Esophagus squamous epithelium (tissue), 4 donors: ENCODE measurements around the gene CD2.

Source experiments
- POLR2A ChIP-seq, 4 donors: fragments of 450-650 bp; IDR thresholded peaks; one replicate each; pipeline ENCODE4 v1.6.1; 2017; ENCODE audit warnings: antibody characterized with exemption in 4 of 4, mild to moderate bottlenecking in 4 of 4, moderate library complexity in 3 of 4
- TF ChIP-seq, protein P1 (sequence below), 6 experiments: fragments of 450-650 bp in 4 of 6; fragments of 200-600 bp in 2 of 6; sonication (generic) in 2 of 6; IDR thresholded peaks; one replicate each; pipeline ENCODE4 v1.5.1; 2016 to 2019; ENCODE audit warnings: antibody characterized with exemption in 6 of 6, mild to moderate bottlenecking in 4 of 6, moderate library complexity in 4 of 6

DNA sequence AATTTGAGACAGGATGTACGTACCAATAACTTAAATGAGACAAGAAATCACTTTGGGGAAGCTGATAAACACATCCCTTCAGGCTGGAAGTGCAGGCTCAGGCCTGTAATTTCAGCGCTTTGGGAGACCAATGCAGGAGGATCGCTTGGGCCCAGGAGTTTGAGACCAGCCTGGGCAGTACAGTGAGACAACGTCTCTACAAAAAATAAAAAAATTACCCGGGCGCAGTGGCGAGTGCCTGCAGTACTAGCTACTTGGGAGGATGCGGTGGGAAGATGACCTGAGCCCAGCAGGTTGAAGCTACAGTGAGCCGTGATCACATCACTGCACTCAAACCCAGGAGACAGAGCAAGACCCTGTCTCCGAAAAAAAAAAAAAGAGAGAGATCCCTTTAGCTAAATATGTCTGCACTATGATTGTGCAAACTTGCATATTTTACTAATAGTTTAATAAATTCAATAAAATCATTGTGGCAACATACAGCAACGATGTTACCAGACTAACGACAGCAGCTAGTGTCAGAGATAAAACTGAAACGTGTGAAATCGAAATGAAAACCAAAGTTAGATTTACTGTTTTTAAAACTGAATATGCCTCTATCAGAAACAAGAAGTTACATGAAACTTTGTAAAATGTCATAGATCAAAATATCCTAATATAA lies 54.7 kb downstream of the CD2 start:
- TF ChIP-seq, protein P1, sequence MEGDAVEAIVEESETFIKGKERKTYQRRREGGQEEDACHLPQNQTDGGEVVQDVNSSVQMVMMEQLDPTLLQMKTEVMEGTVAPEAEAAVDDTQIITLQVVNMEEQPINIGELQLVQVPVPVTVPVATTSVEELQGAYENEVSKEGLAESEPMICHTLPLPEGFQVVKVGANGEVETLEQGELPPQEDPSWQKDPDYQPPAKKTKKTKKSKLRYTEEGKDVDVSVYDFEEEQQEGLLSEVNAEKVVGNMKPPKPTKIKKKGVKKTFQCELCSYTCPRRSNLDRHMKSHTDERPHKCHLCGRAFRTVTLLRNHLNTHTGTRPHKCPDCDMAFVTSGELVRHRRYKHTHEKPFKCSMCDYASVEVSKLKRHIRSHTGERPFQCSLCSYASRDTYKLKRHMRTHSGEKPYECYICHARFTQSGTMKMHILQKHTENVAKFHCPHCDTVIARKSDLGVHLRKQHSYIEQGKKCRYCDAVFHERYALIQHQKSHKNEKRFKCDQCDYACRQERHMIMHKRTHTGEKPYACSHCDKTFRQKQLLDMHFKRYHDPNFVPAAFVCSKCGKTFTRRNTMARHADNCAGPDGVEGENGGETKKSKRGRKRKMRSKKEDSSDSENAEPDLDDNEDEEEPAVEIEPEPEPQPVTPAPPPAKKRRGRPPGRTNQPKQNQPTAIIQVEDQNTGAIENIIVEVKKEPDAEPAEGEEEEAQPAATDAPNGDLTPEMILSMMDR (IDR thresholded peaks at IDR 0.05), result no peak
- TF ChIP-seq POLR2A (IDR thresholded peaks at IDR 0.05), result no peak
